HCT116 (cell line): Measurements from ENCODE around the gene MYBPH. TPM values are rescaled to one million over a fixed set of nuclear protein-coding genes. Genes with fewer than 3 reads are reported as not detected.

Experiments
- ATAC-seq: fragments of 200-7000 bp; cut with Tn5 transposase; 2 replicates; pipeline ENCODE4 v1.9.1; 2020; ENCODE audit warnings: mild to moderate bottlenecking, moderate library complexity
- BruUV-seq: library from RNA; stranded (reverse); fragments of 400-500 nt; replicated peaks from 2 replicates; lab custom pipeline; 2021; lab: Mats Ljungman, UMichigan
- CTCF ChIA-PET: fragments of 300-600 bp; sonication (Branson Sonifier 250); formaldehyde crosslinking; loops from one replicate; lab custom pipeline; 2021; ENCODE audit warnings: antibody characterized with exemption; lab: Charles Lee
- POLR2A ChIA-PET: fragments of 300-600, 350-600 bp; sonication (Branson Sonifier 250); formaldehyde crosslinking; loops from one replicate; lab custom pipeline; 2021; ENCODE audit warnings: antibody characterized with exemption; lab: Charles Lee
- RAD21 ChIA-PET, 2 experiments: fragments of 300-600 bp; sonication (Branson Sonifier 250); formaldehyde crosslinking; loops; one replicate each; lab custom pipeline; 2023; ENCODE audit warnings: low total read pairs in 2 of 2; ENCODE audit not compliant: uncharacterized antibody in 2 of 2, unreplicated experiment in 2 of 2, low non-redundant PET in 1 of 2; lab: Charles Lee
- DNase-seq: peaks from one replicate; pipeline ENCODE4 v3.0.0-alpha.2; 2010; ENCODE audit warnings: low read depth, low spot score
- H2AFZ ChIP-seq: fragments of 200-600 bp; shearing (Covaris generic), sonication (generic); 2 replicates; pipeline ENCODE4 v1.6.1; 2017; ENCODE audit warnings: low read depth, mixed run types, mixed read lengths, antibody characterized with exemption, low read length; ENCODE audit not compliant: poor library complexity, severe bottlenecking
- H3K27ac ChIP-seq: 2 replicates; pipeline ENCODE4 v1.5.1; 2012; ENCODE audit warnings: low read depth, low read length
- H3K27me3 ChIP-seq: fragments of 200-600 bp; sonication (generic); 2 replicates; pipeline ENCODE4 v1.6.1; 2016; ENCODE audit warnings: mixed run types, low read length, mixed read lengths; ENCODE audit not compliant: insufficient read depth
- H3K36me3 ChIP-seq, 2 experiments: fragments of 200-500 bp in 1 of 2; fragments of 200-600 bp in 1 of 2; sonication (Bioruptor generic) in 1 of 2; sonication (generic) in 1 of 2; 2 replicates each; pipeline versions ENCODE4 v1.5.1 to v1.6.1; 2014 to 2016; ENCODE audit warnings: low read length in 2 of 2, inconsistent platforms in 1 of 2, mixed read lengths in 1 of 2, mixed run types in 1 of 2; ENCODE audit not compliant: insufficient read depth in 2 of 2, control insufficient read depth in 1 of 2
- H3K4me1 ChIP-seq, 2 experiments: fragments of 200-600 bp in 1 of 2; sonication (generic) in 1 of 2; 2 replicates each; pipeline versions ENCODE4 v1.5.1 to v1.6.1; 2012 to 2017; ENCODE audit warnings: low read length in 2 of 2, inconsistent platforms in 1 of 2, mild to moderate bottlenecking in 1 of 2, mixed read lengths in 1 of 2, mixed run types in 1 of 2, moderate library complexity in 1 of 2; ENCODE audit not compliant: insufficient read depth in 2 of 2, control insufficient read depth in 1 of 2
- H3K4me2 ChIP-seq: fragments of 200-600 bp; sonication (generic); 2 replicates; pipeline ENCODE4 v1.6.1; 2017; ENCODE audit warnings: mixed run types, low read length, mixed read lengths
- H3K4me3 ChIP-seq, 2 experiments: fragments of 200-600 bp in 1 of 2; sonication (generic) in 1 of 2; replicated peaks in 1 of 2; 2 replicates each; pipeline ENCODE4 v1.5.1; 2011 to 2016; ENCODE audit warnings: low read length in 2 of 2, control low read depth in 1 of 2, low read depth in 1 of 2, mild to moderate bottlenecking in 1 of 2, mixed read lengths in 1 of 2, mixed run types in 1 of 2
- H3K79me2 ChIP-seq: fragments of 200-600 bp; sonication (generic); 2 replicates; pipeline ENCODE4 v1.6.1; 2017; ENCODE audit warnings: mild to moderate bottlenecking, mixed run types, low read length, moderate library complexity, mixed read lengths; ENCODE audit not compliant: insufficient read depth
- H3K9ac ChIP-seq: fragments of 200-600 bp; sonication (generic); 2 replicates; pipeline ENCODE4 v1.6.1; 2016; ENCODE audit warnings: low read length, mixed read lengths
- H3K9me2 ChIP-seq: fragments of 200-600 bp; sonication (generic), shearing (Covaris generic); 2 replicates; pipeline ENCODE4 v1.6.1; 2017; ENCODE audit warnings: mixed run types, mild to moderate bottlenecking, moderate library complexity; ENCODE audit not compliant: insufficient read depth
- H3K9me3 ChIP-seq, 2 experiments: fragments of 200-500 bp in 1 of 2; fragments of 200-600 bp in 1 of 2; sonication (Bioruptor generic) in 1 of 2; sonication (generic) in 1 of 2; 2 replicates each; pipeline ENCODE4 v1.6.1; 2014 to 2017; ENCODE audit warnings: low read length in 2 of 2, mixed read lengths in 2 of 2, inconsistent platforms in 1 of 2, low read depth in 1 of 2, mild to moderate bottlenecking in 1 of 2, mixed run types in 1 of 2, moderate library complexity in 1 of 2; ENCODE audit not compliant: control insufficient read depth in 1 of 2, insufficient read depth in 1 of 2
- H4K20me1 ChIP-seq: fragments of 200-600 bp; sonication (generic), shearing (Covaris generic); 2 replicates; pipeline ENCODE4 v1.6.1; 2017; ENCODE audit warnings: mixed run types, mild to moderate bottlenecking, moderate library complexity; ENCODE audit not compliant: insufficient read depth
- CBX3 ChIP-seq: IDR thresholded peaks from 2 replicates; pipeline ENCODE4 v1.6.1; 2012; ENCODE audit warnings: low read depth
- CEBPB ChIP-seq: IDR thresholded peaks from 2 replicates; pipeline ENCODE4 v1.6.1; 2012; ENCODE audit warnings: low read depth
- EGR1 ChIP-seq: IDR thresholded peaks from 2 replicates; pipeline ENCODE4 v1.6.1; 2012; ENCODE audit warnings: low read depth
- EZH2phosphoT487 ChIP-seq: fragments of 200-600 bp; IDR thresholded peaks from 2 replicates; pipeline ENCODE4 v1.6.1; 2018; ENCODE audit warnings: antibody characterized with exemption, borderline replicate concordance
- POLR2A ChIP-seq: IDR thresholded peaks from 2 replicates; pipeline ENCODE4 v1.7.0; 2011; ENCODE audit warnings: borderline replicate concordance; ENCODE audit not compliant: insufficient read depth, insufficient read length; ENCODE audit errors: extremely low read depth
- POLR2AphosphoS5 ChIP-seq: IDR thresholded peaks from 2 replicates; pipeline ENCODE4 v1.6.1; 2011; ENCODE audit warnings: mild to moderate bottlenecking, low read depth, low read length, moderate library complexity
- RAD21 ChIP-seq: IDR thresholded peaks from 2 replicates; pipeline ENCODE4 v1.6.1; 2012; ENCODE audit warnings: low read depth, mild to moderate bottlenecking
- SIN3A ChIP-seq: IDR thresholded peaks from 2 replicates; pipeline ENCODE4 v1.6.1; 2012; ENCODE audit warnings: low read depth
- SP1 ChIP-seq: IDR thresholded peaks from 2 replicates; pipeline ENCODE4 v1.6.1; 2012; ENCODE audit warnings: low read depth
- SRF ChIP-seq: IDR thresholded peaks from 2 replicates; pipeline ENCODE4 v1.6.1; 2012; ENCODE audit warnings: low read depth
- ZFX ChIP-seq: fragments of 450-650 bp; IDR thresholded peaks from 2 replicates; pipeline ENCODE4 v1.6.1; 2017
- ZNF274 ChIP-seq: fragments of 200-500 bp; sonication (Bioruptor generic); IDR thresholded peaks from 2 replicates; pipeline ENCODE4 v1.6.1; 2014; ENCODE audit warnings: mild to moderate bottlenecking, low read depth, low read length, inconsistent platforms
- intact Hi-C: fragments of 100-400 bp; cut with micrococcal nuclease; formaldehyde crosslinking; loops from 2 replicates; pipeline ENCODE4 v1.10.0; 2022
- total RNA-seq: library from RNA; stranded (reverse); gene quantifications from one replicate; pipeline ENCODE4 v1.2.1, GENCODE V29; 2021; ENCODE audit not compliant: unreplicated experiment
- TF ChIP-seq, protein P1 (sequence below): IDR thresholded peaks from 2 replicates; pipeline ENCODE4 v1.6.1; 2012

Gene MYBPH
- total RNA-seq, 1 experiment from 2014 or later = 0.22 TPM

DNA sequence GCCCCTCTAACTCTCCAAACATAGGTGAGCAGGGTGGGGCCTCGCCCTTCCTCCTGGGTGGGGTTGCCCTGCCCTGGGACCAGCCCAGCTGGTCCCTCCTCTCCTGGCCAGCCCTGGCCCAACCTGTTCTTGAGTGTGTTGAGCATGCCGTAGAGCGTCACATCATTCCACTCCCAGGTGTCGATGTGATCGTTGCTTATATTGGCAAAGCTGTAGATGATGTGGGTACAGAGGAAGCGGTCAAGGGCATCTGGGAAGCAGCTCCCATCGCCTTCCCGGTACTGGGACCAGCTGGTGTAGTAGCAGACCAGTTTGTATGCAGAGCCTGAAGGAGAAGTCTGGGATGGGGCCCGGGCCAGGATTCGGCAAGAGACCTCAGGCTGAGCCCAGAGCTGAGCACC, 9.4 kb upstream of the MYBPH start (continued):
- TF ChIP-seq SP1 = no peak
- TF ChIP-seq EZH2phosphoT487 = no peak

DNA sequence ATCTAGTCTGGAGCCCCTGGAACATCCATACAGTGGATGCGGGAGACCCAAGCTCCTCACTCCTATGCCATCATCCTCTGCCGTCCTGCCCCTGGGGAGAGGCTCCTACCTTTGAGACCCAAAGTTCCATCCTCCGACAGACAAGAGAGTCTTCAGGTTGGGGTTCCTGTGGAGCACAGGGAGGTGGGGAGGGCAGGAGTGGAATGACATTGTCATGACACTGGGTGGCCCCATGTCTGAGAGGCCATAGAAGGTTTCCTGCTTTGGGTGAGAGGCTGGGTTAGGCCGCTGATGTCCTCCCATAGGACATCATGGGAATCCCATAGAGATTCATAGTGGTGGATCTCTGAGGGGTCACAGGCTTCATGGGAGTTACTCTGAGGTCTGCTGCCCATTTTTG, 8.8 kb upstream of the MYBPH start:
- Histone ChIP-seq H3K79me2 (no peaks in the 10 kb centered on the region), H3K4me3 (no peak overlapping the region), H3K9me2 (no peaks in the 10 kb centered on the region), H3K9me3 (no peaks in the 10 kb centered on the region), H3K27me3 (no peaks in the 10 kb centered on the region), H3K36me3 (no peaks in the 10 kb centered on the region), H3K9ac (no peak overlapping the region), H3K4me2 (no peak overlapping the region), H4K20me1 (no peaks in the 10 kb centered on the region), H3K4me1 (peaks cover 0 to 30% of the 10 kb centered on the region in 2 experiments; a peak in 2 of 4 replicates), H2AFZ (no peak overlapping the region), H3K27ac (no peak overlapping the region)
- no peak for DNase-seq
- ChIA-PET RAD21 (no interaction called here), POLR2A (no interaction called here), CTCF (no interaction called here)
- no peak for TF ChIP-seq ZNF274
- TF ChIP-seq POLR2AphosphoS5 = no peak
- no peak for TF ChIP-seq EGR1
- no peak for TF ChIP-seq ZFX
- TF ChIP-seq, protein P1, sequence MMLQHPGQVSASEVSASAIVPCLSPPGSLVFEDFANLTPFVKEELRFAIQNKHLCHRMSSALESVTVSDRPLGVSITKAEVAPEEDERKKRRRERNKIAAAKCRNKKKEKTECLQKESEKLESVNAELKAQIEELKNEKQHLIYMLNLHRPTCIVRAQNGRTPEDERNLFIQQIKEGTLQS = no peak
- no peak for TF ChIP-seq SIN3A
- TF ChIP-seq RAD21 = no peak
- no peak for TF ChIP-seq SRF
- TF ChIP-seq CBX3 = no peak
- no peak for TF ChIP-seq SP1
- TF ChIP-seq POLR2A = no peak
- no peak for TF ChIP-seq CEBPB
- no peak for TF ChIP-seq EZH2phosphoT487
- BruUV-seq = no TSS peak
- no peak for ATAC-seq
- intact Hi-C loops = no loop called here
